Measurements from ENCODE around the gene PGA4.
"Not testable (repeated sequence)": the region's sequence is repeated elsewhere in the genome, so short reads cannot be mapped to it uniquely, and the experiment has no call there.

DNA sequence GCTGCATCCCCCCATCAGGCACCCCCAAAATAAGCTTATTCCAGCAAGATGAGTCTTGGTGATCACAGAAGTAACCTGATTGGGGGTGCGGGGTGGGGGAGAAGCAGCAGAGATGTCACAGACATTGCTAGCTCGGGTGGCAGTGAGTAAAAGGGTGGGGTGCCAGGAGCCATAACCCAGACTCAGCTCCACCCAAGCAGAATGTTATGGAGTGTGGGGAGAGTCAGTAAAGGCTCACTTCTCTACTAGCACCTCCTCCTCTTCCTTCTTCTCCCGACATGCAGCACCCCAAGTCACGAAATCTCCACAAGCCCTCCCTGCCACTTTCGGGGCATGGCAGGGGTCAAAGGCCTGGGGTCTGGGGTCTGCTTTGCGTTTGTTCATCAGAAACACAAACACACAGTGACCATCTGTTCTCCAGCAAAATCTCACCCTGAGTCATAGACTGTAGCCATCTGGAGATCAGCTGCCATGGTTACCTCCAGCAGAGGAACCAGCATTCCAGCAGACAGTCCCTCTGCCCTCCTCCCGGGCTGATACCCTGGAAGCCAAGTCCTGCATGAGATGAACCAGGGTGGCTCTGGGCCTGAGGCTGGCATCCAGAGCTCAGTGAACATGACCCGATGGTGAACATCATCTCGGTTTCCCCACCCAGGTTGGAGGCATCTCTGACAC lies 14.4 kb upstream of the PGA4 start:
- TF ChIP-seq, protein P1, sequence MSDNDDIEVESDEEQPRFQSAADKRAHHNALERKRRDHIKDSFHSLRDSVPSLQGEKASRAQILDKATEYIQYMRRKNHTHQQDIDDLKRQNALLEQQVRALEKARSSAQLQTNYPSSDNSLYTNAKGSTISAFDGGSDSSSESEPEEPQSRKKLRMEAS (IDR thresholded peaks at IDR 0.05) = not testable (repeated sequence)
- TF ChIP-seq, protein P2, sequence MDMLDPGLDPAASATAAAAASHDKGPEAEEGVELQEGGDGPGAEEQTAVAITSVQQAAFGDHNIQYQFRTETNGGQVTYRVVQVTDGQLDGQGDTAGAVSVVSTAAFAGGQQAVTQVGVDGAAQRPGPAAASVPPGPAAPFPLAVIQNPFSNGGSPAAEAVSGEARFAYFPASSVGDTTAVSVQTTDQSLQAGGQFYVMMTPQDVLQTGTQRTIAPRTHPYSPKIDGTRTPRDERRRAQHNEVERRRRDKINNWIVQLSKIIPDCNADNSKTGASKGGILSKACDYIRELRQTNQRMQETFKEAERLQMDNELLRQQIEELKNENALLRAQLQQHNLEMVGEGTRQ (IDR thresholded peaks at IDR 0.05) = not testable (repeated sequence)
- not testable (repeated sequence) for TF ChIP-seq ELK1 (IDR thresholded peaks at IDR 0.05; ENCODE audit: low read depth, low read length); KDM5A (IDR thresholded peaks at IDR 0.05); POLR2A (IDR thresholded peaks at IDR 0.05; ENCODE audit: low read length); CTCF (IDR thresholded peaks at IDR 0.05); ESRRA (IDR thresholded peaks at IDR 0.05; ENCODE audit: borderline replicate concordance, low read length); REST (IDR thresholded peaks at IDR 0.05); HDAC2 (IDR thresholded peaks at IDR 0.05); MYC (IDR thresholded peaks at IDR 0.05; ENCODE audit: borderline replicate concordance, low read length); RFX5 (IDR thresholded peaks at IDR 0.05)

All from A549 (cell line).